GM12878 (cell line): ENCODE measurements around the gene NEK11. TPM values are rescaled to one million over a fixed set of nuclear protein-coding genes. Genes with fewer than 3 reads are reported as not detected.

Experiments
- ATAC-seq: fragments of 200-7000 bp; cut with Tn5 transposase; 3 replicates; pipeline ENCODE4 v1.9.1; 2020; ENCODE audit warnings: mild to moderate bottlenecking, moderate library complexity
- BruUV-seq: library from RNA; stranded (reverse); fragments of 400-500 nt; replicated peaks from 2 replicates; lab custom pipeline; 2021; lab: Mats Ljungman, UMichigan
- CTCF ChIA-PET: fragments of 300-600 bp; sonication (Branson Sonifier 250); formaldehyde crosslinking; extraction: SDS; loops from one replicate; lab custom pipeline; 2021; ENCODE audit warnings: inconsistent platforms; lab: Yijun Ruan, JAX
- POLR2A ChIA-PET: fragments of 350-600 bp; formaldehyde crosslinking; extraction: SDS; loops from one replicate; lab custom pipeline; 2021; ENCODE audit warnings: inconsistent platforms; lab: Charles Lee
- RAD21 ChIA-PET: fragments of 300-600 bp; sonication (Branson Sonifier 250); formaldehyde crosslinking; loops from one replicate; lab custom pipeline; 2023; ENCODE audit warnings: antibody characterized with exemption; ENCODE audit not compliant: unreplicated experiment; lab: Charles Lee
- SMC1A ChIA-PET: fragments of 300-600 bp; sonication (Branson Sonifier 250); formaldehyde crosslinking; loops from one replicate; lab custom pipeline; 2023; ENCODE audit not compliant: unreplicated experiment, uncharacterized antibody; lab: Charles Lee
- DNase-seq: peaks from one replicate; pipeline ENCODE4 v3.0.0-alpha.2; 2011; ENCODE audit warnings: low read depth, low spot score
- FAIRE-seq: peaks from 3 replicates; lab custom pipeline; 2011; peaks lifted over from hg19 to GRCh38; lab: Jason Lieb, UNC
- H2AFZ ChIP-seq: 2 replicates; pipeline ENCODE4 v1.6.0; 2011; ENCODE audit warnings: low read depth, low read length, control low read depth; ENCODE audit not compliant: control insufficient read depth
- H3K27ac ChIP-seq: 2 replicates; pipeline ENCODE4 v1.5.1; 2011; ENCODE audit warnings: control low read depth; ENCODE audit not compliant: control insufficient read depth, insufficient read depth
- H3K27me3 ChIP-seq, 2 experiments: replicated peaks in 1 of 2; 2 replicates each; pipeline versions ENCODE4 v1.6.0 to v1.6.1; 2011; ENCODE audit warnings: low read length in 1 of 2; ENCODE audit not compliant: control insufficient read depth in 2 of 2, insufficient read depth in 2 of 2
- H3K36me3 ChIP-seq, 2 experiments: 2 replicates each; pipeline ENCODE4 v1.5.1; 2011; ENCODE audit warnings: low read length in 1 of 2; ENCODE audit not compliant: control insufficient read depth in 2 of 2, insufficient read depth in 2 of 2
- H3K4me1 ChIP-seq: 2 replicates; pipeline ENCODE4 v1.6.1; 2011; ENCODE audit warnings: mild to moderate bottlenecking, low read length, moderate library complexity, mixed read lengths; ENCODE audit not compliant: control insufficient read depth, insufficient read depth
- H3K4me2 ChIP-seq: 2 replicates; pipeline ENCODE4 v1.6.0; 2011; ENCODE audit warnings: control low read depth; ENCODE audit not compliant: control insufficient read depth, insufficient read depth
- H3K4me3 ChIP-seq: fragments of 200-600 bp; sonication (generic); 2 replicates; pipeline ENCODE4 v1.5.1; 2016
- H3K79me2 ChIP-seq: 2 replicates; pipeline ENCODE4 v1.6.0; 2011; ENCODE audit warnings: low read length; ENCODE audit not compliant: control insufficient read depth, insufficient read depth
- H3K9ac ChIP-seq: 2 replicates; pipeline ENCODE4 v1.8.0; 2011; ENCODE audit warnings: low read length, control low read depth, mixed read lengths; ENCODE audit not compliant: control insufficient read depth, insufficient read depth
- H3K9me3 ChIP-seq: replicated peaks from 3 replicates; pipeline ENCODE4 v1.5.1; 2011; ENCODE audit warnings: mild to moderate bottlenecking, low read length; ENCODE audit not compliant: control insufficient read depth, insufficient read depth
- H4K20me1 ChIP-seq: 2 replicates; pipeline ENCODE4 v1.6.0; 2011; ENCODE audit not compliant: control insufficient read depth, insufficient read depth
- EP300 ChIP-seq, 2 experiments: fragments of 150-350 bp in 1 of 2; IDR thresholded peaks; 2 replicates each; pipeline ENCODE4 v1.6.1; 2011 to 2012; ENCODE audit warnings: low read depth in 2 of 2, low read length in 2 of 2, borderline replicate concordance in 1 of 2, improper control_type of control experiment in 1 of 2, inconsistent platforms in 1 of 2; ENCODE audit not compliant: control insufficient read depth in 1 of 2
- NFYA ChIP-seq: IDR thresholded peaks from 2 replicates; pipeline ENCODE4 v1.6.1; 2011; ENCODE audit warnings: low read depth, mild to moderate bottlenecking, low read length, improper control_type of control experiment, borderline replicate concordance
- SRF ChIP-seq, 2 experiments: IDR thresholded peaks; 2 replicates each; pipeline ENCODE4 v1.6.1; 2011; ENCODE audit warnings: low read depth in 2 of 2, low read length in 2 of 2, mild to moderate bottlenecking in 1 of 2, moderate library complexity in 1 of 2
- ZBTB33 ChIP-seq: fragments of 450-650 bp; IDR thresholded peaks from 2 replicates; pipeline ENCODE4 v1.6.1; 2017; ENCODE audit warnings: mild to moderate bottlenecking
- ZZZ3 ChIP-seq: IDR thresholded peaks from 2 replicates; pipeline ENCODE4 v1.6.1; 2011; ENCODE audit warnings: low read depth; ENCODE audit not compliant: control insufficient read depth, insufficient read length
- WGBS: methylation state at CpG from one replicate; pipeline ENCODE4 v1.1.6; 2016; ENCODE audit warnings: low lambda C conversion rate; ENCODE audit not compliant: insufficient replicate concordance, insufficient coverage; ENCODE audit errors: missing lambda C conversion rate; 5-methylcytosine and 5-hydroxymethylcytosine counted together
- in situ Hi-C: fragments of 300-500 bp; cut with MboI; formaldehyde crosslinking; loops from 9 replicates; pipeline ENCODE4 v1.14.3; 2018; ENCODE audit warnings: mixed read lengths
- intact Hi-C: fragments of 100-400 bp; cut with micrococcal nuclease; formaldehyde crosslinking; loops from one replicate; pipeline ENCODE4 v1.14.2; 2022; ENCODE audit not compliant: unreplicated experiment
- polyA plus RNA-seq, 11 experiments: library from polyadenylated mRNA; depleted of rRNA in 4 of 11; unstranded in 6 of 11; stranded (reverse) in 5 of 11; fragments of >200 nt; fragmentation: Nextera tagmentation in 4 of 11; fragmentation: Illumina TruSeq in 1 of 11; extraction: Ambion mirVana in 4 of 11; extraction: Trizol in 1 of 11; gene quantifications; 1 replicate in 1 of 11; 2 replicates in 10 of 11; pipeline versions ENCODE4 v1.2.1 to v1.2.3, GENCODE V29; 2011 to 2016; ENCODE audit warnings: inconsistent platforms in 2 of 11, missing spikeins in 2 of 11, low read depth in 1 of 11
- total RNA-seq, 4 experiments: library from RNA; depleted of rRNA in 3 of 4; stranded (reverse); fragments of >200 nt in 3 of 4; fragmentation: Illumina TruSeq in 1 of 4; extraction: Trizol in 1 of 4; gene quantifications; 2 replicates each; pipeline versions ENCODE4 v1.2.1 to v1.2.3, GENCODE V29; 2013 to 2021
- TF ChIP-seq, protein P1 (sequence below): fragments of 450-650 bp; formaldehyde crosslinking; IDR thresholded peaks from 2 replicates; pipeline ENCODE4 v1.4.0; 2020; ENCODE audit warnings: mild to moderate bottlenecking, moderate library complexity

Gene NEK11
- total and polyA plus RNA-seq, 10 of the 15 experiments (the other 5 are each of a cell fraction or from before 2014, with no cell fraction given) = 0.05 to 0.94 (median 0.36) TPM; not detected in 1

- no peak overlapping the region for H3K27ac ChIP-seq
- no TSS peak for BruUV-seq
Observed at GRCh38 chr3:131282967-131283366, 256.3 kb downstream of the NEK11 start.

More at GRCh38 chr3:131282967-131283366, 256.3 kb downstream of the NEK11 start:
- ChIA-PET CTCF (no interaction called here), RAD21 (no interaction called here), SMC1A (interaction anchor here (0.6 kb wide), 1 partner anchor 250 kb away, joined by 3 read pairs; no protein-coding TSS in a partner anchor), POLR2A (interaction anchor here (0.6 kb wide), 1 partner anchor 599 kb away, joined by 3 read pairs; no protein-coding TSS in a partner anchor)
- no peak for ATAC-seq
- Histone ChIP-seq H3K4me2 (no peak overlapping the region), H2AFZ (no peak overlapping the region), H3K27me3 (no peaks in the 10 kb centered on the region; a peak in 1 of 4 replicates), H4K20me1 (no peaks in the 10 kb centered on the region), H3K9ac (no peak overlapping the region), H3K4me1 (no peaks in the 10 kb centered on the region), H3K4me3 (no peak overlapping the region), H3K36me3 (no peaks in the 10 kb centered on the region), H3K79me2 (no peaks in the 10 kb centered on the region), H3K9me3 (no peaks in the 10 kb centered on the region)
- in situ Hi-C loops = no loop called here
- no peak for TF ChIP-seq EP300 (IDR thresholded peaks at IDR 0.05; ENCODE audit: borderline replicate concordance in 1 of 2, control insufficient read depth in 1 of 2, low read depth in 2 of 2, low read length in 2 of 2)
- TF ChIP-seq SRF (IDR thresholded peaks at IDR 0.05; ENCODE audit: low read depth in 2 of 2, low read length in 2 of 2) = no peak
- no peak for TF ChIP-seq ZBTB33
- TF ChIP-seq, protein P1, sequence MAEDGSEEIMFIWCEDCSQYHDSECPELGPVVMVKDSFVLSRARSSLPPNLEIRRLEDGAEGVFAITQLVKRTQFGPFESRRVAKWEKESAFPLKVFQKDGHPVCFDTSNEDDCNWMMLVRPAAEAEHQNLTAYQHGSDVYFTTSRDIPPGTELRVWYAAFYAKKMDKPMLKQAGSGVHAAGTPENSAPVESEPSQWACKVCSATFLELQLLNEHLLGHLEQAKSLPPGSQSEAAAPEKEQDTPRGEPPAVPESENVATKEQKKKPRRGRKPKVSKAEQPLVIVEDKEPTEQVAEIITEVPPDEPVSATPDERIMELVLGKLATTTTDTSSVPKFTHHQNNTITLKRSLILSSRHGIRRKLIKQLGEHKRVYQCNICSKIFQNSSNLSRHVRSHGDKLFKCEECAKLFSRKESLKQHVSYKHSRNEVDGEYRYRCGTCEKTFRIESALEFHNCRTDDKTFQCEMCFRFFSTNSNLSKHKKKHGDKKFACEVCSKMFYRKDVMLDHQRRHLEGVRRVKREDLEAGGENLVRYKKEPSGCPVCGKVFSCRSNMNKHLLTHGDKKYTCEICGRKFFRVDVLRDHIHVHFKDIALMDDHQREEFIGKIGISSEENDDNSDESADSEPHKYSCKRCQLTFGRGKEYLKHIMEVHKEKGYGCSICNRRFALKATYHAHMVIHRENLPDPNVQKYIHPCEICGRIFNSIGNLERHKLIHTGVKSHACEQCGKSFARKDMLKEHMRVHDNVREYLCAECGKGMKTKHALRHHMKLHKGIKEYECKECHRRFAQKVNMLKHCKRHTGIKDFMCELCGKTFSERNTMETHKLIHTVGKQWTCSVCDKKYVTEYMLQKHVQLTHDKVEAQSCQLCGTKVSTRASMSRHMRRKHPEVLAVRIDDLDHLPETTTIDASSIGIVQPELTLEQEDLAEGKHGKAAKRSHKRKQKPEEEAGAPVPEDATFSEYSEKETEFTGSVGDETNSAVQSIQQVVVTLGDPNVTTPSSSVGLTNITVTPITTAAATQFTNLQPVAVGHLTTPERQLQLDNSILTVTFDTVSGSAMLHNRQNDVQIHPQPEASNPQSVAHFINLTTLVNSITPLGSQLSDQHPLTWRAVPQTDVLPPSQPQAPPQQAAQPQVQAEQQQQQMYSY (CRISPR knock-in tag) = no peak
- no peak for TF ChIP-seq ZZZ3
- TF ChIP-seq NFYA = no peak
- 44% methylated on average over 1 of the region's 1 CpG for WGBS
- intact Hi-C loops = no loop called here
- no peak for DNase-seq
- FAIRE-seq = no peak
